CD4-positive, alpha-beta memory T cell (primary cell): ENCODE measurements around the gene SPIB. TPM values are rescaled to one million over a fixed set of nuclear protein-coding genes. Genes with fewer than 3 reads are reported as not detected.

Experiments
- CTCF ChIA-PET: fragments of 350-600 bp; sonication (Branson Sonifier 250); formaldehyde crosslinking; loops from one replicate; lab custom pipeline; 2021; ENCODE audit warnings: inconsistent platforms; ENCODE audit not compliant: partially characterized antibody; lab: Charles Lee
- POLR2A ChIA-PET: fragments of 350-600 bp; sonication (Branson Sonifier 250); formaldehyde crosslinking; loops from one replicate; lab custom pipeline; 2021; ENCODE audit not compliant: partially characterized antibody; lab: Charles Lee
- DNase-seq, 5 donors: peaks; one replicate each; pipeline versions ENCODE4 v3.0.0 to v3.0.0-alpha.2; 2020 to 2022; ENCODE audit warnings: mixed read lengths in 1 of 5
- H3K27ac ChIP-seq: one replicate; pipeline ENCODE4 v1.7.0; 2013; ENCODE audit warnings: low read depth, low read length
- H3K27me3 ChIP-seq: 2 replicates; pipeline ENCODE4 v1.7.0; 2013; ENCODE audit warnings: mild to moderate bottlenecking, low read length, moderate library complexity; ENCODE audit not compliant: insufficient read depth
- H3K36me3 ChIP-seq: 2 replicates; pipeline ENCODE4 v1.7.0; 2013; ENCODE audit warnings: mild to moderate bottlenecking, low read length, moderate library complexity; ENCODE audit not compliant: insufficient read depth
- H3K4me1 ChIP-seq: 2 replicates; pipeline ENCODE4 v1.7.0; 2013; ENCODE audit warnings: mild to moderate bottlenecking, low read length, moderate library complexity; ENCODE audit not compliant: insufficient read depth
- H3K4me3 ChIP-seq, 2 donors: one replicate each; pipeline ENCODE4 v1.7.0; 2013; ENCODE audit warnings: low read length in 2 of 2, mild to moderate bottlenecking in 1 of 2
- H3K9me3 ChIP-seq, 2 donors: one replicate each; pipeline ENCODE4 v1.7.0; 2013; ENCODE audit warnings: low read length in 2 of 2, control low read depth in 1 of 2; ENCODE audit not compliant: control insufficient read depth in 1 of 2
- H3K27ac Mint-ChIP-seq, 7 donors: one replicate each; pipeline ENCODE4 v1.8.0; 2020 to 2021; ENCODE audit warnings: mixed read lengths in 7 of 7, mild to moderate bottlenecking in 6 of 7, inconsistent platforms in 3 of 7, moderate library complexity in 3 of 7
- H3K27me3 Mint-ChIP-seq, 2 donors: one replicate each; pipeline ENCODE4 v1.8.0; 2020 to 2021; ENCODE audit warnings: mixed read lengths in 2 of 2
- H3K36me3 Mint-ChIP-seq, 2 donors: one replicate each; pipeline ENCODE4 v1.8.0; 2020 to 2021; ENCODE audit warnings: mixed read lengths in 2 of 2, inconsistent platforms in 1 of 2, mild to moderate bottlenecking in 1 of 2
- H3K4me1 Mint-ChIP-seq, 4 donors: one replicate each; pipeline ENCODE4 v1.8.0; 2020 to 2021; ENCODE audit warnings: mixed read lengths in 4 of 4, mild to moderate bottlenecking in 1 of 4
- H3K4me3 Mint-ChIP-seq, 8 donors: one replicate each; pipeline ENCODE4 v1.8.0; 2020 to 2021; ENCODE audit warnings: mixed read lengths in 8 of 8, mild to moderate bottlenecking in 7 of 8, moderate library complexity in 6 of 8, inconsistent platforms in 3 of 8
- H3K9me3 Mint-ChIP-seq, 8 donors: one replicate each; pipeline ENCODE4 v1.8.0; 2020 to 2021; ENCODE audit warnings: mixed read lengths in 8 of 8, mild to moderate bottlenecking in 5 of 8, inconsistent platforms in 3 of 8, moderate library complexity in 1 of 8
- intact Hi-C: fragments of 100-400 bp; cut with micrococcal nuclease; formaldehyde crosslinking; loops from one replicate; pipeline ENCODE4 v1.15.1; 2023
- polyA plus RNA-seq, 2 donors: library from polyadenylated mRNA; unstranded; fragments of 300-500 nt; fragmentation: Illumina TruSeq; gene quantifications; one replicate each; pipeline ENCODE4 v1.2.3, GENCODE V29; 2021
- total RNA-seq, 2 experiments: library from RNA; stranded (reverse); gene quantifications; one replicate each; pipeline ENCODE4 v1.2.3, GENCODE V29; 2021

SPIB gene
- total and polyA plus RNA-seq, 4 experiments from 2014 or later: 1.9 TPM; not detected in 3

- Mint-ChIP-seq H3K4me3 (no peak overlapping the region), H3K9me3 (no peaks in the 10 kb centered on the region), H3K27me3 (peaks cover 17 to 23% of the 10 kb centered on the region in 2 donors), H3K36me3 (no peaks in the 10 kb centered on the region), H3K4me1 (peaks cover 0 to 6% (median 4%) of the 10 kb centered on the region in 4 donors), H3K27ac (peak overlapping the region in 1 of 7 donors; percentile 32)
- Histone ChIP-seq H3K27ac (no peak overlapping the region), H3K9me3 (no peaks in the 10 kb centered on the region), H3K4me3 (no peak overlapping the region), H3K4me1 (no peaks in the 10 kb centered on the region), H3K27me3 (no peaks in the 10 kb centered on the region), H3K36me3 (no peaks in the 10 kb centered on the region)
- intact Hi-C loops: no loop called here
- CTCF ChIA-PET: no interaction called here
- DNase-seq: no peak
- POLR2A ChIA-PET: interaction anchor here (2.2 kb wide), 1 partner anchor 62 kb away, joined by 6 read pairs; no protein-coding TSS in a partner anchor
Observed at GRCh38 chr19:50419580-50420035, 870 bp downstream of the SPIB start.

- Mint-ChIP-seq H3K27ac (peak overlapping the region in 1 of 7 donors; percentile 13), H3K36me3 (no peaks in the 10 kb centered on the region), H3K4me3 (no peak overlapping the region), H3K9me3 (no peaks in the 10 kb centered on the region), H3K4me1 (peaks cover 0 to 6% (median 3%) of the 10 kb centered on the region in 4 donors), H3K27me3 (peaks cover 17 to 23% of the 10 kb centered on the region in 2 donors)
- Histone ChIP-seq H3K4me3 (no peak overlapping the region), H3K9me3 (no peaks in the 10 kb centered on the region), H3K27ac (no peak overlapping the region), H3K4me1 (no peaks in the 10 kb centered on the region), H3K36me3 (no peaks in the 10 kb centered on the region), H3K27me3 (no peaks in the 10 kb centered on the region)
- POLR2A ChIA-PET: interaction anchor here (2.2 kb wide), 1 partner anchor 63 kb away, joined by 6 read pairs; no protein-coding TSS in a partner anchor
- DNase-seq: no peak
- CTCF ChIA-PET: no interaction called here
- intact Hi-C loops: no loop called here
Observed at GRCh38 chr19:50420127-50420526, 1.4 kb downstream of the SPIB start.

- Histone ChIP-seq H3K27ac (no peak overlapping the region), H3K36me3 (no peaks in the 10 kb centered on the region), H3K27me3 (no peaks in the 10 kb centered on the region), H3K4me3 (no peak overlapping the region), H3K4me1 (no peaks in the 10 kb centered on the region), H3K9me3 (no peaks in the 10 kb centered on the region)
- no peak for DNase-seq
- CTCF ChIA-PET: no interaction called here
- POLR2A ChIA-PET: no interaction called here
- intact Hi-C loops: no loop called here
- Mint-ChIP-seq H3K4me3 (no peak overlapping the region), H3K4me1 (peaks cover 0 to 6% (median 3%) of the 10 kb centered on the region in 4 donors), H3K36me3 (no peaks in the 10 kb centered on the region), H3K27ac (no peak overlapping the region), H3K9me3 (no peaks in the 10 kb centered on the region), H3K27me3 (peaks cover 17 to 23% of the 10 kb centered on the region in 2 donors)
Observed at GRCh38 chr19:50420808-50421207, 2.1 kb downstream of the SPIB start.

- Histone ChIP-seq H3K27me3 (no peaks in the 10 kb centered on the region), H3K4me1 (no peaks in the 10 kb centered on the region), H3K36me3 (no peaks in the 10 kb centered on the region), H3K27ac (no peak overlapping the region), H3K9me3 (no peaks in the 10 kb centered on the region), H3K4me3 (no peak overlapping the region)
- ChIA-PET POLR2A (no interaction called here), CTCF (interaction anchor here (1.2 to 1.7 kb wide), 2 partner anchors 8 to 9 kb away, joined by 3 read pairs; no protein-coding TSS in a partner anchor)
- intact Hi-C loops: no loop called here
- Mint-ChIP-seq H3K27ac (no peak overlapping the region), H3K9me3 (no peaks in the 10 kb centered on the region), H3K4me1 (peaks cover 0 to 6% (median 3%) of the 10 kb centered on the region in 4 donors), H3K4me3 (no peak overlapping the region), H3K36me3 (no peaks in the 10 kb centered on the region), H3K27me3 (peaks cover 17 to 25% of the 10 kb centered on the region in 2 donors)
- DNase-seq: no peak
Observed at GRCh38 chr19:50422397-50423278, 3.9 kb downstream of the SPIB start.

GRCh38 chr19:50423279-50424113 lies 4.8 kb downstream of the SPIB start:
- no peak overlapping the region for H3K4me3 Mint-ChIP-seq
- no peaks in the 10 kb centered on the region for H3K4me1 ChIP-seq
- no peak overlapping the region for H3K27ac ChIP-seq
- no peaks in the 10 kb centered on the region for H3K27me3 ChIP-seq
- POLR2A ChIA-PET: no interaction called here
- no peaks in the 10 kb centered on the region for H3K36me3 Mint-ChIP-seq
- no peaks in the 10 kb centered on the region for H3K9me3 ChIP-seq
- CTCF ChIA-PET: interaction anchor here (1.2 to 1.7 kb wide), 2 partner anchors 8 to 10 kb away, joined by 3 read pairs; no protein-coding TSS in a partner anchor
- H3K4me3 ChIP-seq: no peak overlapping the region
- H3K27ac Mint-ChIP-seq: no peak overlapping the region
- H3K4me1 Mint-ChIP-seq: peaks cover 0 to 6% (median 3%) of the 10 kb centered on the region in 4 donors
- H3K9me3 Mint-ChIP-seq: no peaks in the 10 kb centered on the region
- DNase-seq: no peak
- peaks cover 17 to 25% of the 10 kb centered on the region in 2 donors for H3K27me3 Mint-ChIP-seq
- no peaks in the 10 kb centered on the region for H3K36me3 ChIP-seq
- intact Hi-C loops: no loop called here

- Histone ChIP-seq H3K4me1 (no peaks in the 10 kb centered on the region), H3K27ac (no peak overlapping the region), H3K9me3 (no peaks in the 10 kb centered on the region), H3K27me3 (no peaks in the 10 kb centered on the region), H3K4me3 (no peak overlapping the region), H3K36me3 (no peaks in the 10 kb centered on the region)
- POLR2A ChIA-PET: no interaction called here
- Mint-ChIP-seq H3K36me3 (no peaks in the 10 kb centered on the region), H3K4me1 (peaks cover 0 to 5% (median 3%) of the 10 kb centered on the region in 4 donors), H3K27ac (no peak overlapping the region), H3K9me3 (no peaks in the 10 kb centered on the region), H3K27me3 (peaks cover 6 to 17% of the 10 kb centered on the region in 2 donors), H3K4me3 (no peak overlapping the region)
- intact Hi-C loops: no loop called here
- no peak for DNase-seq
- CTCF ChIA-PET: no interaction called here
Observed at GRCh38 chr19:50425581-50425980, 6.8 kb downstream of the SPIB start.
